Loucy (cell line): Measurements from ENCODE around the gene DSG1.

Source experiments
- CTCF ChIP-seq: fragments of 200-600 bp; sonication (generic); conservative IDR thresholded peaks from 2 replicates; pipeline ENCODE4 v1.5.1; 2014; ENCODE audit warnings: mild to moderate bottlenecking, antibody characterized with exemption, low read length
- EZH2phosphoT487 ChIP-seq: fragments of 200-600 bp; IDR thresholded peaks from 2 replicates; pipeline ENCODE4 v1.6.1; 2018; ENCODE audit warnings: antibody characterized with exemption, mild to moderate bottlenecking, moderate library complexity, borderline replicate concordance

- TF ChIP-seq CTCF (no peak), EZH2phosphoT487 (no peak)
These were observed 80.2 kb downstream of the DSG1 start for GRCh38 chr18:31398191-31398590.
